Measurements from ENCODE around the gene FERMT3.

DNA sequence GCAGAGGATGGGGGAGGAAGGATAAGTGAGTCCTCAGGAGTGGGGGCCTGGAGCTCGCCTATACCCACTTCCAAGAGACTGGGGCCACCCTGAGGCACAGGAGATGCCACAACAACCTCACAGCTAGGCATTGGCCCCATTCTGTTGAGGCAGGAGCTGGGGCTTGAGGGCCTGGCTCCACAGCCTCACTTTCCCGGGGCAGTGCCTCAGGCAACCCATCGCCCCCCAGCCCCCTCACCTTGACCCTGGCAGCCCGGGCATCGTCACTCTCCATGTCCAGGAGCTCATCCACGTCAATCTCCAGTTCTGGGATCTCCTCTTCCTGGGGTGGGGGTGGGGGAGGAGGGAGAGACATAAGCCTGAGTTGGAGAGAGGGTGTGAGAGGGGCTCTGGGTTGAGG lies 38.4 kb downstream of the FERMT3 start:
- TF ChIP-seq SIN3A (IDR thresholded peaks at IDR 0.05; ENCODE audit: borderline replicate concordance, insufficient read depth, low read length) (no peak), POLR2AphosphoS5 (IDR thresholded peaks at IDR 0.05; ENCODE audit: low read depth, low read length) (no peak)
